Esophagus muscularis mucosa (tissue), 4 donors: ENCODE data around the gene TRAK2.

Experiments used
- EP300 ChIP-seq: sonication (generic); formaldehyde crosslinking; IDR thresholded peaks from one replicate; pipeline ENCODE4 v1.6.1; 2017; ENCODE audit warnings: antibody characterized with exemption
- POLR2A ChIP-seq: fragments of 450-650 bp; IDR thresholded peaks from one replicate; pipeline ENCODE4 v1.6.1; 2017; ENCODE audit warnings: antibody characterized with exemption, moderate library complexity, mild to moderate bottlenecking, low read depth
- POLR2AphosphoS5 ChIP-seq, 2 donors: sonication (generic); formaldehyde crosslinking; IDR thresholded peaks; one replicate each; pipeline ENCODE4 v1.6.1; 2017; ENCODE audit warnings: antibody characterized with exemption in 2 of 2
- TF ChIP-seq, protein P1 (sequence below), 3 experiments: fragments of 200-600 bp in 2 of 3; fragments of 450-650 bp in 1 of 3; sonication (generic) in 2 of 3; IDR thresholded peaks; one replicate each; pipeline ENCODE4 v1.5.1; 2017 to 2019; ENCODE audit warnings: antibody characterized with exemption in 3 of 3, mild to moderate bottlenecking in 2 of 3, moderate library complexity in 1 of 3

GRCh38 chr2:201402651-201403562, 48.4 kb downstream of the TRAK2 start:
- TF ChIP-seq, protein P1, sequence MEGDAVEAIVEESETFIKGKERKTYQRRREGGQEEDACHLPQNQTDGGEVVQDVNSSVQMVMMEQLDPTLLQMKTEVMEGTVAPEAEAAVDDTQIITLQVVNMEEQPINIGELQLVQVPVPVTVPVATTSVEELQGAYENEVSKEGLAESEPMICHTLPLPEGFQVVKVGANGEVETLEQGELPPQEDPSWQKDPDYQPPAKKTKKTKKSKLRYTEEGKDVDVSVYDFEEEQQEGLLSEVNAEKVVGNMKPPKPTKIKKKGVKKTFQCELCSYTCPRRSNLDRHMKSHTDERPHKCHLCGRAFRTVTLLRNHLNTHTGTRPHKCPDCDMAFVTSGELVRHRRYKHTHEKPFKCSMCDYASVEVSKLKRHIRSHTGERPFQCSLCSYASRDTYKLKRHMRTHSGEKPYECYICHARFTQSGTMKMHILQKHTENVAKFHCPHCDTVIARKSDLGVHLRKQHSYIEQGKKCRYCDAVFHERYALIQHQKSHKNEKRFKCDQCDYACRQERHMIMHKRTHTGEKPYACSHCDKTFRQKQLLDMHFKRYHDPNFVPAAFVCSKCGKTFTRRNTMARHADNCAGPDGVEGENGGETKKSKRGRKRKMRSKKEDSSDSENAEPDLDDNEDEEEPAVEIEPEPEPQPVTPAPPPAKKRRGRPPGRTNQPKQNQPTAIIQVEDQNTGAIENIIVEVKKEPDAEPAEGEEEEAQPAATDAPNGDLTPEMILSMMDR (IDR thresholded peaks at IDR 0.05), result no peak
- TF ChIP-seq POLR2AphosphoS5 (IDR thresholded peaks at IDR 0.05) (no peak), POLR2A (no peak), EP300 (no peak)
